Esophagus mucosa (tissue), 1 donor: ENCODE results near the gene RINT1. TPM values are rescaled to one million over a fixed set of nuclear protein-coding genes. Genes with fewer than 3 reads are reported as not detected.
"Not testable (repeated sequence)": the region's sequence is repeated elsewhere in the genome, so short reads cannot be mapped to it uniquely, and the experiment has no call there.

Experiments
- ATAC-seq: fragments of 200-7000 bp; cut with Tn5 transposase; one replicate; pipeline ENCODE4 v1.9.1; 2020
- total RNA-seq: library from RNA; stranded (reverse); gene quantifications from one replicate; pipeline ENCODE4 v1.2.4, GENCODE V29; 2023
- donor health status: DM: yes; HTN: yes; CAD: no.

The RINT1 gene
- total RNA-seq: 14.1 TPM

DNA sequence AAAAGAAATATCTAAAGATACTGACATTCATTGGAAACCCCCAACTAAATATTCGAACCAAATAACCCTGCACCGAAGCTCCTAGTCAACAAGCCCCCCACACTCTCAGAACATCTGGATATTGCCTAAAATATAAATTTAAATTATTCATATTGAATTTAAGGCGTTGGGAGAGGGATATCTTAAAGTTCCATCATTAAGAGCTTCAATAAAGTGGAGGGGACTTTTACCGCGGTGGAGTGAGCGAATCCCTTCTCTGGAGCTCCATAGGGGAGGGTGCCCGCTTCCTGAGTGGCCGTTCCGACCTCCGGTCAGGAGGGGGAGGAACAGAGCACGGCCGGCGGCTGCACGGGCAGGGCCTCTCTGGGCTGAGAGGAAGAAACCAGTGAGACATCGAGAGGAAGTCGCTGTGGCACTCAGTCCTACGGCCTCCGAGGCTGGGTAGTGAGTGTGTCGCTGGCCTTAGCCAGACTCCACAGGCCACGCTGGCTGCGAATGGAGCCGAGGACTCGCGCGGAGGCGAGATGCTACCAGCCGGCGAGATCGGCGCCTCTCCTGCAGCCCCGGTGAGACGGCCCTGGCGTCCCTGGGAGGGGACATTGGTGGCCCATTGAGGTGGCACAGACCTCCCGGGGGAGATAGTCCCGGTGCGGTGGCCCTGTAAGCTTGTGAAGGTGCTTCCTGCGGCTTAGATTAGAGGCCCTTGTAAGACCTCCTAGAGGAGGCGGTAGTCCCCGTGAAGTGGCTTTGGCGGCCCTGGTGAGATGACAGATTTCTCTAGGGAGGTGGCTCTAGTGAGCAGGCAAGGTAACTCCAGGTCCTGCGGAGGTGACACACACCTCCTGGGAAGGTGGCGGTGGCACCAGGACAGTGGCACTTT lies at the start of gene RINT1:
Gene RINT1 (plus strand): TSS at position 410 of the 880 bp plus-strand sequence. CDS start 115 bp downstream, at position 525.
- peak; percentile 99 for ATAC-seq

DNA sequence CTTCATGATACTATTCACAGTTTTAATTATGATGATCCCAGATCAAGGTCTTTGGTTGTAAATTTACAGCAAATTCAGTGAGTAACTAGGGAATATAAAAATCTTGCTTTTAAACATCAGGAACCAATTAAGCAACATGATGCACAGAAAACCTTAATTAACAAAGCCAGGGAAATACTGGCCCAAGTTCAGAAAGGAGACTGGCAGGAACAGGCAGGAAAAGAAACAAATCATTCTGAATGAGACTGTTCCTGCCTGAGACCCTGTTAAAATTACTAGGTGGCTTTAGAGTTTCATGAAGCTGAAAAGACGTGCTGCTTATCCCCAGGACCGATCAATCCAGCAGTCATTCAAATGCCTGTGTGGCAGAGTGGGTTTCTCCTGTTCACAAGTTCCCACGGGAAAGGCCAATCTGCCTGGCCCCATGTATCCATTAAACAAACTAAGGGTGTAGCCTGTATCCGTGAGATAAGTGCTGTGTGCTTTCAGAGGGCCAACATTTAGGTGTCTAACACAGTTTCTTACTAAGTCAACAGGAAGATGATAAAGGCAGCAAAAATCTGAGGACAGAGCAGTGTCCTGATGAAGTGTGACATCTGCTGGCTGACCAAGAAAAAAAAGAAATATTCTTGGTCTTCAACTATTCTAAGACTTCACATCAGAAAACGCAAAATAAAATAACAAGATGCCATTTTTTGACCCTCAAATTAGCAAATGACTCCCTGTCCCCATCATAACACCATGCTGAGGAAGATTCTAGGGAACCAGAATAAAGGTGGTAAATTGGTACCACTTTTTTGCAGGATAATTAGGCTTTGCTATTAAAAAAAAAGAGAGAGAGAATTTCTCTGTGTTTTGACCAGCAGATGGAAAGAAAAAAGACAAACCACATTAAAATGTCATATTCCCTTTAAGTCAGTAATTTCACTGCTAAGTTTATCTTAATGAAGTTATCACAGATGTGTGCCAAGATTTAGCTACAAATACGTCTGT lies 44.1 kb upstream of the RINT1 start:
- ATAC-seq: peak; percentile 65

DNA sequence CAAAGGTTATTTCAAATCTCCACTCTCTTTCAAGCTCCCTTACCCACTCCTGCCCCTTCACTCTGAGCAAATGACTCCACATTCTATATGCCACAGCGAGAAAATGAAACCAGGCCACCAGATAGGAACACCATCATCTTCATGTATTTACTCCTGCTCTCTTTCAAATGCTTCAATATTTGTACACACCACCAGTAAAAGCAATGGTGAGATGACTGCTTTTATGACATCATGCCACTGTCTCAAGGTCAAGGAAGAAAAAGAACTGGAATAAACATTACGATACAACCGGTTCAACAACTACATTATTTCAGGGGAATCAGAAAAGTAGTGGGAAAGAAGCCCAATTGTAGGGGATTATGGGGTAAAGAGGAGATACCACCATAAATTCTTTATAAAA lies 42.6 kb upstream of the RINT1 start:
- ATAC-seq: no peak

- ATAC-seq: no peak
These were observed 38.6 kb upstream of the RINT1 start for GRCh38 chr7:105493196-105493922.

DNA sequence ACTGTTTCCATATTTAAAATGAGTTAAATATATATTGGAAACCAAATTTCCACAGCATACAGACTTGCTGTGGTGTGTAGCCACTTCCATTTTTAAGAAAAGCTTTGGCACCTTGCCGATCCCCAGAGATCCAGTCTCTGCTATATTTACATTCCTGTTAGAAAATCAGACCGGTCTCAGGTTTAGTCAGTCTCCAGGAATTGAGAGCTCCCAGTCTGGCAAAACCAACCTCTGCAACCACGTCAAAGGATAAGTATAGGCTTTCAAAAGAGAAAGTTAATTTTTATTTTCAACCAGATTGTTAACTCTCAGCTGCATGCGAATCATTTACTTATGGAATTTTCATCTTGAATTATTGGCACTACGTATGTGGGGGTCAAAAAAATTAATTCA lies 38.1 kb upstream of the RINT1 start:
- ATAC-seq: no peak

DNA sequence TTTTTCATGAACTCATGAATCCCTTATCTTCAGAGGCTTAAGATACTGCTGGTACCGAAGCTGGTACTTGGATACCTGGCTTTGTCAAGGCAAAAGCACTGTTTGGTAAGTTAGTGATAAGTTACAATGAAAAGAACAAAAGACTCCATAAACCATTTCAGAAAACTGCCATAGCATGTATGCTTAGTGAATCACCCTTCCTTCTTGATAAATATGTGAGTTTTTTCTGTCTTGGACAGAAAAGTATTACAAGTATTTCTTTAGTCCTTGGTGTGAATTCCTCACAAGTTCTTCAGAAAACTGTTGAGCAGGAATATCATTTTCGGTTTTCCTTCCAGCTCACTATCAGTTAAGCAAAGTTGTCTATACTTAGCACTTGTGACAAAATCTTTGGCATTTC lies 35.5 kb upstream of the RINT1 start:
- ATAC-seq: no peak

DNA sequence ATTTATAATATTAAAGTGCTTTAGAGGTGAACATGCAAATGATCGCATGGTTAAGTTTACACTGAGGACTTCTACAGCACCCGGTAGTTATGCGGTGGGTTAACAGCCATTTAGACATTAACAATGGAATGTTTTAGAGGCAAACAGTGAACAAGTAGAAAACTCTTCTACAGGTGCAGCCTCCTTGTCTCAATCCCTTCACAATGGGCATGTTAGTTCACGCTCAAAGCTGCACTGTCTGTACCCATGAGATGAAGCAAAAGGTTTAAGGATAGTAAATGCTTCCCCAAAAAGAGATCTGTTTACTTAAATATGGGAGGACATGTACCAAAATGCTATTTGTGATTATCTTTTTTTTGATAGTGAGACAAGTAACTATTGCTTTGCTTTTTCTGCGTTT lies 35.0 kb upstream of the RINT1 start:
- ATAC-seq: peak; percentile 54

DNA sequence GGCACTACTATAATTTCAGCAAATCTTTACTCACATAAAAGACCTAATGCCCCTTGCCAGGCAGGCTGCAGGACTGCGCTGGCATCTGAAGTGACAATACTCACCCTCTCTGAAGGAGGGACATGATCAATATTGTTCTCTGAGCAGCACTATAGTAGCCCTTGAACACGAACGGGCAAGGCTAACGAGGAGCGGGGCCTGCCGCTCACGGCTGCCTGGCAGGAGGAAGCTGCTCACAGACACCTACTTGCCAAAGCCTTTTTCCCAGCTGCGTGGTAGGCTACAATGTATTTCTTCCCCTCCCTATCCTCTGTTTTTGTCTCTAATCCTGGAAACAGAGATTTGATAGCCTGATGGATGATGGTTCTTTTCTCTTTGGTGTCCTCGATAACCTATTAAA lies 29.8 kb upstream of the RINT1 start:
- no peak for ATAC-seq

DNA sequence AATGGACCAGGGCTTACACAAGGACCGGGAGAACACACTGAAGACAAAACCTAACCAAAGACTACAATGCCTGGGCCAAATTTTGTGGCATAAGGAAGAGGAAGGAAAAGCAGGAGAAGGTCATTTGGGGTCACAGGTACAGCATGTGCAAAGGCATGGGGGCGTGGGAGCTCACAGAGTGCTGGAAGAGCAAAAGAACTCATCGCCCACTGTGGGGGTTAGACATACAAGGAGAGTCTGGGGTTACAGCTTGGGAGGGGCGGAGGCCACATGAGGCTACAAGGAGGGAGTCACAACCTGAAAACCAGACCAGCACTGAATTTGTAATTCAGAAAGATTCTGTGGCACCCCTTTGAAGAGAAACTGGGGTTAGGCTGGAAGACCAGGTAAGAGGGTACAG lies 19.6 kb upstream of the RINT1 start:
- ATAC-seq: no peak

- no peak for ATAC-seq
These were observed 19.0 kb upstream of the RINT1 start for GRCh38 chr7:105512926-105513526.

GRCh38 chr7:105515610-105516009 lies 16.4 kb upstream of the RINT1 start:
- ATAC-seq: not testable (repeated sequence)

DNA sequence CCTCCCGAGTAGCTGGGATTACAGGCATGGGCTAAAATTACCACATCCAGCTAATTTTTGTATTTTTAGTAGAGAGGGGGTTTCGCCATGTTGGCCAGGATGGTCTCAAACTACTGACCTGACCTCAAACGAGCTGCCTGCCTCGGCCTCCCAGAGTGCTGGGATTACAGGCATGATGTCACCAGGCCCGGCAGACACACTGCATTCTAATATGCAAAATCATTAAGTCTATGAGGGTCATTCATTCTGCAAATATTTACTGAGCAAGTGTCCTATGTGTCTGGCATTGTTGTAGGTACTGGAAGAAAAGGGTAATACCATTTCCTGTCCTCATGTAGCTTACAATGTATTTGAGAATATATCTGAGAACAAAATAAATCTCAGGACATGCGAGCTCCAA lies 12.6 kb upstream of the RINT1 start:
- no peak for ATAC-seq

DNA sequence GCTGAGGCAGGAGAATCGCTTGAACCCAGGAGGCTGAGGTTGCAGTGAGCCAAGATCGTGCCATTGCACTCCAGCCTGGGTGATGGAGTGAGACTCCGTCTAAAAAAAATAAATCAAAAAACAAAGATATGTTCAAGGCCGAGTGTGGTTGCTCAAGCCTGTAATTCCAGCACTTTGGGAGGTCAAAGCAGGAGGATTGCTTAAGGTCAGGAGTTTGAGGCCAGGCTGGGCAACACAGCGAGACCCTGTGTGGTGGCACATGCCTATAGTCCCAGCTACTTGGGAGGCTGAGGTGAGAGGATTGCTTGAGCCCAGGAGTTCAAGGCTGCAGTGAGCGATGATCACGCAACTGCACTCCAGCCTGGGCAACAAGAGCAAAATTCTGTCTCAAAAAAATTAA lies 11.4 kb upstream of the RINT1 start:
- not testable (repeated sequence) for ATAC-seq

DNA sequence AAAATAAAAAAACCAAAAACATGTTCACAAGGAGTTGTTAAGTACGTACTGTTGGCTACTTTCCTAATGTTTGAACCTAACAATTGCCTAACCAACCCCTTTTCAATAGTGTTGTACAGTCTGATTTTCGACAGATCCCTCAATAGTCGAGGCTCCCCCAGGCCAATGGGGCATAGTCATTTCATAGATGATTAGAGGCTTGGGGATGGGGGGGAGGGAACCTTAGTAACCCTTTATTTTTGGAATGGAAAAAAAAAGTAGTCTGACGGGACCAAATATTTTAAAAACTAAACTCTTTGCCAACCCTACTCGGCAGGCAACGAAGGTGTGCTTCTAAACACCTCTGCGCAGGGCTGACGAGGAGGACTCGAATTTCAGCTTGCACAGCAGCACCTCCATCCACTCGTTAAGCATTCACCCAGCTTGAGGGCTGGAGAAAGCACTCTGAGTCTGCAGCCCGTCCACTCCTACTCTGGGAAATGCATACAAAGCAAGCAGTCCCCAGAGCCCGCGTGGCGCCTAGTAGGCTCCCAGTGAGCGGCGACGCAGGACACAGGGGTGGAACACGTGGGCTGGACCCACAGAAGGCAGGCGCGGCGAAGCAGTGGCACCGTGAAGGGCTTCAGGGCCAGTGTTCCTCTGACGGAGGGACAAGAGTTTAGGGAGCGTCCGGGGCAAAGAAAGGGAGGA lies 10.8 kb upstream of the RINT1 start:
- ATAC-seq: peak; percentile 73

- ATAC-seq: peak; percentile 97
These were observed 10.1 kb upstream of the RINT1 start, which contains the start of gene PUS7 for GRCh38 chr7:105521717-105522463. TSS of gene PUS7 (minus strand) at chr7:105522271. CDS start at chr7:105508512, 13,759 bp downstream.

GRCh38 chr7:105524423-105524822 lies 7.6 kb upstream of the RINT1 start:
- not testable (repeated sequence) for ATAC-seq

GRCh38 chr7:105524840-105525239 lies 7.2 kb upstream of the RINT1 start:
- ATAC-seq: no peak

DNA sequence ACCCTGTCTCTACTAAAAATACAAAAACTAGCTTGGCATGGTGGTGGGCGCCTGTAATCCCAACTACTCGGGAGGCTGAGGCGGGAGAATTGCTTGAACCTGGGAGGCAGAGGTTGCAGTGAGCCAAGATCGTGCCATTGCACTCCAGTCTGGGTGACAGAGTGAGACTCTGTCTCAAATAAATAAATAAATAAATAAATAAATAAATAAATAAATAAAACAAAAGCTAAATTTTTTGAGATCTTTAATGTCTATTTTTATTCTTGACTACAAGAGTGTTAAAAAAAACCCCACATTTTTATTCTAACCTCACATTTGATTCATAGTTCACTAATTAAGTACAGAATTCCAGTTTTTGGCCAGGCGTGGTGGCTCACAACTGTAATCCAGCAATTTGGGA lies 4.3 kb upstream of the RINT1 start:
- not testable (repeated sequence) for ATAC-seq

GRCh38 chr7:105530126-105530525 lies 1.9 kb upstream of the RINT1 start:
- ATAC-seq: no peak

GRCh38 chr7:105530546-105530945 lies 1.5 kb upstream of the RINT1 start:
- ATAC-seq: no peak
